HG03432 (cell line): ENCODE data around the gene FTL.

Source experiments
- ATAC-seq: cut with Tn5 transposase; IDR thresholded peaks from one replicate; pipeline ENCODE4 v1.9.1; 2021; ENCODE audit warnings: mild to moderate bottlenecking, moderate library complexity; ENCODE audit not compliant: unreplicated experiment

The FTL gene

GRCh38 chr19:48945415-48945814 lies 19.7 kb upstream of the FTL start:
- ATAC-seq: no peak

GRCh38 chr19:48945817-48946216 lies 19.3 kb upstream of the FTL start:
- ATAC-seq: no peak

- no peak for ATAC-seq
These were observed 18.4 kb upstream of the FTL start for GRCh38 chr19:48946463-48947257.

- no peak for ATAC-seq
These were observed 17.9 kb upstream of the FTL start for GRCh38 chr19:48947258-48947542.

GRCh38 chr19:48950159-48950558 lies 14.9 kb upstream of the FTL start:
- ATAC-seq: no peak

GRCh38 chr19:48950830-48951519 lies 14.1 kb upstream of the FTL start:
- ATAC-seq: no peak

GRCh38 chr19:48953141-48953540 lies 12.0 kb upstream of the FTL start:
- ATAC-seq: no peak

GRCh38 chr19:48953990-48954594 lies 11.0 kb upstream of the FTL start:
- ATAC-seq: no peak

GRCh38 chr19:48954595-48955307 lies 10.4 kb upstream of the FTL start, which contains the start of gene BAX:
TSS of gene BAX (plus strand) at chr19:48954875. CDS start at chr19:48954929, 54 bp downstream.
- ATAC-seq: peak; percentile 90

- ATAC-seq: no peak
These were observed 9.7 kb upstream of the FTL start for GRCh38 chr19:48955308-48955958.

- no peak for ATAC-seq
These were observed 7.1 kb upstream of the FTL start for GRCh38 chr19:48958006-48958405.

- ATAC-seq: no peak
These were observed 5.5 kb upstream of the FTL start for GRCh38 chr19:48959341-48960239.

GRCh38 chr19:48961051-48961649 lies 4.0 kb upstream of the FTL start:
- no peak for ATAC-seq

- ATAC-seq: no peak
These were observed 3.5 kb upstream of the FTL start for GRCh38 chr19:48961673-48962028.

GRCh38 chr19:48962029-48962848 lies 2.9 kb upstream of the FTL start:
- peak; percentile 27 for ATAC-seq

- ATAC-seq: no peak
These were observed 2.3 kb upstream of the FTL start for GRCh38 chr19:48962849-48963165.

GRCh38 chr19:48963371-48964204 lies 1.5 kb upstream of the FTL start:
- ATAC-seq: peak; percentile 30
